IMR-90 (cell line): Measurements from ENCODE around the gene NSUN5. TPM values are rescaled to one million over a fixed set of nuclear protein-coding genes. Genes with fewer than 3 reads are reported as not detected.

Experiments
- ATAC-seq: fragments of 200-7000 bp; cut with Tn5 transposase; 2 replicates; pipeline ENCODE4 v1.9.1; 2020; ENCODE audit warnings: low read depth, mild to moderate bottlenecking, moderate library complexity
- BruUV-seq: library from RNA; stranded (reverse); fragments of 400-500 nt; replicated peaks from 2 replicates; lab custom pipeline; 2021; lab: Mats Ljungman, UMichigan
- CTCF ChIA-PET: fragments of 300-600 bp; formaldehyde crosslinking; extraction: SDS; loops from one replicate; lab custom pipeline; 2021; ENCODE audit warnings: antibody characterized with exemption; lab: Yijun Ruan, JAX
- POLR2A ChIA-PET: fragments of 300-600 bp; sonication (Branson Sonifier 250); formaldehyde crosslinking; loops from one replicate; lab custom pipeline; 2022; ENCODE audit warnings: antibody characterized with exemption; ENCODE audit not compliant: unreplicated experiment; lab: Charles Lee
- DNase-seq: peaks from one replicate; pipeline ENCODE4 v3.0.0; 2013
- H2AFZ ChIP-seq: replicated peaks from 2 replicates; pipeline ENCODE3; 2013; ENCODE audit warnings: low read length, mild to moderate bottlenecking; ENCODE audit not compliant: poor library complexity
- H2AK5ac ChIP-seq: 2 replicates; pipeline ENCODE4 v1.6.1; 2013; ENCODE audit warnings: low read depth, low read length, inconsistent platforms
- H2AK9ac ChIP-seq: replicated peaks from 2 replicates; pipeline ENCODE3; 2013; ENCODE audit warnings: mild to moderate bottlenecking, low read depth, low read length, moderate library complexity; ENCODE audit not compliant: poor library complexity
- H2BK120ac ChIP-seq: 2 replicates; pipeline ENCODE4 v1.6.1; 2013; ENCODE audit warnings: low read depth, low read length, inconsistent platforms
- H2BK15ac ChIP-seq: 3 replicates; pipeline ENCODE4 v1.6.1; 2013; ENCODE audit warnings: low read depth, low read length, inconsistent platforms
- H2BK20ac ChIP-seq: 2 replicates; pipeline ENCODE4 v1.6.1; 2013; ENCODE audit warnings: low read depth, mild to moderate bottlenecking, inconsistent platforms, low read length, moderate library complexity
- H2BK5ac ChIP-seq: 2 replicates; pipeline ENCODE4 v1.6.1; 2013; ENCODE audit warnings: mild to moderate bottlenecking, low read depth, low read length, inconsistent platforms; ENCODE audit not compliant: poor library complexity, severe bottlenecking
- H3K14ac ChIP-seq: replicated peaks from 2 replicates; pipeline ENCODE4 v1.6.1; 2013; ENCODE audit warnings: low read depth, low read length, inconsistent platforms
- H3K18ac ChIP-seq: 2 replicates; pipeline ENCODE4 v1.6.1; 2013; ENCODE audit warnings: low read depth, low read length, control low read depth
- H3K23ac ChIP-seq: 2 replicates; pipeline ENCODE4 v1.6.1; 2013; ENCODE audit warnings: low read depth, low read length, inconsistent platforms
- H3K27ac ChIP-seq: 2 replicates; pipeline ENCODE4 v1.5.1; 2013; ENCODE audit warnings: mild to moderate bottlenecking, control low read depth, low read length; ENCODE audit not compliant: insufficient read depth
- H3K27me3 ChIP-seq: 2 replicates; pipeline ENCODE4 v1.6.1; 2013; ENCODE audit warnings: low read length; ENCODE audit not compliant: control insufficient read depth, insufficient read depth
- H3K36me3 ChIP-seq: 2 replicates; pipeline ENCODE4 v1.6.1; 2013; ENCODE audit warnings: low read length, mixed read lengths; ENCODE audit not compliant: control insufficient read depth, insufficient read depth
- H3K4ac ChIP-seq: 2 replicates; pipeline ENCODE4 v1.6.1; 2013; ENCODE audit warnings: low read depth, low read length, inconsistent platforms
- H3K4me1 ChIP-seq: 2 replicates; pipeline ENCODE4 v1.6.1; 2013; ENCODE audit warnings: low read length, mixed read lengths; ENCODE audit not compliant: control insufficient read depth, insufficient read depth
- H3K4me2 ChIP-seq: 2 replicates; pipeline ENCODE4 v1.6.1; 2013; ENCODE audit warnings: low read depth, mild to moderate bottlenecking, control low read depth, low read length, moderate library complexity
- H3K4me3 ChIP-seq: 2 replicates; pipeline ENCODE4 v1.5.1; 2013; ENCODE audit warnings: low read depth, mild to moderate bottlenecking, control low read depth, low read length, moderate library complexity; ENCODE audit not compliant: insufficient read depth
- H3K56ac ChIP-seq: 2 replicates; pipeline ENCODE4 v1.6.1; 2013; ENCODE audit warnings: low read length, inconsistent platforms; ENCODE audit not compliant: insufficient read depth; ENCODE audit errors: extremely low read depth
- H3K79me1 ChIP-seq, 2 experiments: 2 replicates each; pipeline ENCODE4 v1.6.1; 2013; ENCODE audit warnings: low read length in 2 of 2, inconsistent platforms in 1 of 2, low read depth in 1 of 2
- H3K9ac ChIP-seq: 2 replicates; pipeline ENCODE4 v1.6.1; 2013; ENCODE audit warnings: low read depth, low read length, control low read depth
- H3K9me1 ChIP-seq: 2 replicates; pipeline ENCODE4 v1.6.1; 2013; ENCODE audit warnings: low read length, inconsistent platforms; ENCODE audit not compliant: insufficient read depth
- H3K9me3 ChIP-seq: 2 replicates; pipeline ENCODE4 v1.6.1; 2013; ENCODE audit warnings: low read length; ENCODE audit not compliant: control insufficient read depth, insufficient read depth
- H4K20me1 ChIP-seq: 2 replicates; pipeline ENCODE4 v1.6.1; 2013; ENCODE audit warnings: low read length, inconsistent platforms; ENCODE audit not compliant: insufficient read depth
- H4K5ac ChIP-seq: 2 replicates; pipeline ENCODE4 v1.6.1; 2013; ENCODE audit warnings: mild to moderate bottlenecking, low read depth, low read length, control low read depth
- H4K8ac ChIP-seq, 2 experiments: 2 replicates each; pipeline ENCODE4 v1.6.1; 2013; ENCODE audit warnings: low read depth in 2 of 2, low read length in 2 of 2, control low read depth in 1 of 2, inconsistent platforms in 1 of 2
- H4K91ac ChIP-seq: 2 replicates; pipeline ENCODE4 v1.6.1; 2013; ENCODE audit warnings: low read depth, low read length, inconsistent platforms; ENCODE audit not compliant: insufficient read depth
- BHLHE40 ChIP-seq: fragments of 150-350 bp; IDR thresholded peaks from 2 replicates; pipeline ENCODE4 v1.6.1; 2016; ENCODE audit warnings: mild to moderate bottlenecking, low read depth, low read length
- CEBPB ChIP-seq: IDR thresholded peaks from 2 replicates; pipeline ENCODE4 v1.6.1; 2012; ENCODE audit warnings: low read depth, low read length, improper control_type of control experiment
- CHD1 ChIP-seq: IDR thresholded peaks from 2 replicates; pipeline ENCODE4 v1.6.1; 2012; ENCODE audit warnings: low read depth, low read length, improper control_type of control experiment
- CTCF ChIP-seq: conservative IDR thresholded peaks from 2 replicates; pipeline ENCODE4 v1.5.1; 2012; ENCODE audit warnings: mild to moderate bottlenecking, low read depth, low read length, improper control_type of control experiment
- ELK1 ChIP-seq: fragments of 150-350 bp; IDR thresholded peaks from 2 replicates; pipeline ENCODE4 v1.6.1; 2016; ENCODE audit warnings: low read depth, mild to moderate bottlenecking, low read length, moderate library complexity, borderline replicate concordance
- FOS ChIP-seq: fragments of 150-350 bp; IDR thresholded peaks from 2 replicates; pipeline ENCODE4 v1.6.1; 2016; ENCODE audit warnings: low read depth, low read length
- MAFK ChIP-seq: IDR thresholded peaks from 2 replicates; pipeline ENCODE4 v1.6.1; 2012; ENCODE audit warnings: low read depth, low read length, improper control_type of control experiment
- MAZ ChIP-seq: IDR thresholded peaks from 2 replicates; pipeline ENCODE4 v1.6.1; 2012; ENCODE audit warnings: low read depth, mild to moderate bottlenecking, low read length, improper control_type of control experiment, moderate library complexity, borderline replicate concordance
- MXI1 ChIP-seq: IDR thresholded peaks from 2 replicates; pipeline ENCODE4 v1.6.1; 2012; ENCODE audit warnings: low read depth, mild to moderate bottlenecking, low read length, moderate library complexity, borderline replicate concordance
- NFE2L2 ChIP-seq: fragments of 150-350 bp; IDR thresholded peaks from 2 replicates; pipeline ENCODE4 v1.6.1; 2016; ENCODE audit warnings: low read depth, mild to moderate bottlenecking, low read length
- POLR2A ChIP-seq: IDR thresholded peaks from 2 replicates; pipeline ENCODE4 v1.6.1; 2012; ENCODE audit warnings: mild to moderate bottlenecking, low read depth, low read length
- RAD21 ChIP-seq: IDR thresholded peaks from 2 replicates; pipeline ENCODE4 v1.6.1; 2012; ENCODE audit warnings: low read length, improper control_type of control experiment
- RCOR1 ChIP-seq: IDR thresholded peaks from 2 replicates; pipeline ENCODE4 v1.6.1; 2012; ENCODE audit warnings: mild to moderate bottlenecking, low read length, improper control_type of control experiment; ENCODE audit not compliant: insufficient replicate concordance
- RFX5 ChIP-seq: IDR thresholded peaks from 2 replicates; pipeline ENCODE4 v1.8.0; 2012; ENCODE audit warnings: low read depth, mild to moderate bottlenecking, low read length, moderate library complexity
- SMC3 ChIP-seq: fragments of 150-350 bp; IDR thresholded peaks from 2 replicates; pipeline ENCODE4 v1.6.1; 2016; ENCODE audit warnings: low read depth, mild to moderate bottlenecking, antibody characterized with exemption, low read length, moderate library complexity
- USF2 ChIP-seq: fragments of 150-350 bp; IDR thresholded peaks from 2 replicates; pipeline ENCODE4 v1.6.1; 2017; ENCODE audit warnings: mild to moderate bottlenecking, antibody characterized with exemption, low read length, low read depth
- WGBS, 2 experiments: methylation state at CpG; one replicate each; pipeline versions ENCODE4 v1.1.5 to v1.1.7; 2013; ENCODE audit warnings: missing lambda C conversion rate in 2 of 2; ENCODE audit not compliant: insufficient read length in 1 of 2; ENCODE audit errors: extremely low coverage in 2 of 2; 5-methylcytosine and 5-hydroxymethylcytosine counted together
- dilution Hi-C: fragments of 300-500 bp; cut with HindIII; formaldehyde crosslinking; loops from one replicate; pipeline ENCODE4 v1.14.3; 2018; ENCODE audit warnings: low sequenced_read_pairs; ENCODE audit not compliant: unreplicated experiment
- in situ Hi-C: fragments of 300-500 bp; cut with MboI; formaldehyde crosslinking; loops from 3 replicates; pipeline ENCODE4 v1.14.3; 2019; ENCODE audit warnings: low sequenced_read_pairs, inconsistent platforms, mixed read lengths
- intact Hi-C: fragments of 100-400 bp; cut with micrococcal nuclease; formaldehyde crosslinking; loops from 2 replicates; pipeline ENCODE4 v1.10.0; 2022
- polyA plus RNA-seq, 3 experiments: library from polyadenylated mRNA; depleted of rRNA; stranded (reverse); fragments of >200 nt; gene quantifications; 2 replicates each; pipeline ENCODE4 v1.2.3, GENCODE V29; 2012; ENCODE audit warnings: low replicate concordance in 1 of 3
- total RNA-seq: library from RNA; depleted of rRNA; stranded (reverse); fragments of >200 nt; gene quantifications from 2 replicates; pipeline ENCODE4 v1.2.3, GENCODE V29; 2012

Gene NSUN5
- total and polyA plus RNA-seq, 2 of the 4 experiments (the other 2 are of a cell fraction) = 10.0 to 17.7 TPM

GRCh38 chr7:73330772-73331171 lies 22.1 kb upstream of the NSUN5 start:
- H2BK15ac ChIP-seq = no peak overlapping the region
- no peak overlapping the region for H2AK5ac ChIP-seq
- H2BK5ac ChIP-seq = no peak overlapping the region
- intact Hi-C loops (no loop called here), in situ Hi-C loops (no loop called here), dilution Hi-C loops (no loop called here)
- no peak overlapping the region for H3K4ac ChIP-seq
- H2AK9ac ChIP-seq = no peak overlapping the region
- peak overlapping the region; percentile 26 for H2AFZ ChIP-seq
- no peak; the same call in 1 of the 2 replicates for TF ChIP-seq CTCF
- no peak for TF ChIP-seq RCOR1
- TF ChIP-seq MAFK = no peak
- TF ChIP-seq MXI1 = no peak
- no peak for TF ChIP-seq RFX5
- no peak for TF ChIP-seq NFE2L2
- TF ChIP-seq MAZ = no peak
- TF ChIP-seq CHD1 = no peak
- TF ChIP-seq FOS = no peak
- TF ChIP-seq POLR2A = no peak
- no peak for TF ChIP-seq ELK1
- no peak for TF ChIP-seq USF2
- no peak for TF ChIP-seq SMC3
- TF ChIP-seq CEBPB = no peak
- TF ChIP-seq RAD21 = no peak
- TF ChIP-seq BHLHE40 = no peak
- H3K36me3 ChIP-seq = no peaks in the 10 kb centered on the region
- no CpG with 5 or more reads among the region's 6 CpGs for WGBS, 2 experiments
- no peak overlapping the region for H3K27ac ChIP-seq
- peaks cover 20% of the 10 kb centered on the region for H3K27me3 ChIP-seq
- no peak overlapping the region for H2BK120ac ChIP-seq
- no peaks in the 10 kb centered on the region for H3K9me3 ChIP-seq
- H3K4me3 ChIP-seq = no peak overlapping the region
- BruUV-seq = no TSS peak
- H4K20me1 ChIP-seq = no peaks in the 10 kb centered on the region
- DNase-seq (no peak), ATAC-seq (no peak)
- no peaks in the 10 kb centered on the region for H3K79me1 ChIP-seq
- no peak overlapping the region for H4K8ac ChIP-seq
- no peak overlapping the region for H2BK20ac ChIP-seq
- no peak overlapping the region for H3K56ac ChIP-seq
- ChIA-PET POLR2A (no interaction called here), CTCF (interaction anchor here (1.7 kb wide), 1 partner anchor 12 kb away, joined by 4 read pairs; no protein-coding TSS in a partner anchor)
- no peak overlapping the region for H3K9ac ChIP-seq
- H4K91ac ChIP-seq = no peak overlapping the region
- H3K9me1 ChIP-seq = no peaks in the 10 kb centered on the region; the same call in 1 of the 2 replicates
- no peak overlapping the region for H3K4me2 ChIP-seq
- H3K18ac ChIP-seq = no peak overlapping the region
- no peak overlapping the region for H3K23ac ChIP-seq
- no peak overlapping the region for H4K5ac ChIP-seq
- no peaks in the 10 kb centered on the region for H3K4me1 ChIP-seq
- H3K14ac ChIP-seq = no peak overlapping the region
